Tibial nerve (tissue), 4 donors: ENCODE measurements around the gene AANAT. TPM values are rescaled to one million over a fixed set of nuclear protein-coding genes. Genes with fewer than 3 reads are reported as not detected.

Experiments used
- DNase-seq, 2 donors: peaks; one replicate each; pipeline ENCODE4 v3.0.0-alpha.2; 2019; ENCODE audit warnings: low spot score in 2 of 2
- H3K27ac ChIP-seq, 4 donors: fragments of 200-600 bp; sonication (generic) in 3 of 4; one replicate each; pipeline ENCODE4 v1.5.1; 2017 to 2019; ENCODE audit warnings: mild to moderate bottlenecking in 1 of 4
- H3K27me3 ChIP-seq, 2 donors: fragments of 200-600 bp; sonication (generic) in 1 of 2; one replicate each; pipeline versions ENCODE4 v1.5.1 to v1.6.0; 2017 to 2019
- H3K36me3 ChIP-seq, 3 donors: fragments of 200-600 bp; sonication (generic); one replicate each; pipeline ENCODE4 v1.5.1; 2018 to 2019
- H3K4me1 ChIP-seq, 4 donors: fragments of 200-600 bp; sonication (generic) in 3 of 4; one replicate each; pipeline ENCODE4 v1.5.1; 2017 to 2019
- H3K4me3 ChIP-seq, 4 donors: fragments of 200-600 bp; sonication (generic) in 3 of 4; one replicate each; pipeline ENCODE4 v1.5.1; 2017 to 2019; ENCODE audit warnings: mild to moderate bottlenecking in 1 of 4, moderate library complexity in 1 of 4
- H3K9me3 ChIP-seq, 4 donors: fragments of 200-600 bp; sonication (generic) in 3 of 4; one replicate each; pipeline ENCODE4 v1.5.1; 2017 to 2019
- CTCF ChIP-seq, 5 experiments: fragments of 200-600 bp in 3 of 5; fragments of 450-650 bp in 2 of 5; sonication (generic) in 3 of 5; IDR thresholded peaks; one replicate each; pipeline ENCODE4 v1.5.1; 2016 to 2019; ENCODE audit warnings: antibody characterized with exemption in 5 of 5, mild to moderate bottlenecking in 3 of 5, moderate library complexity in 2 of 5
- EP300 ChIP-seq, 2 donors: sonication (generic); formaldehyde crosslinking; IDR thresholded peaks; one replicate each; pipeline ENCODE4 v1.6.1; 2017; ENCODE audit warnings: antibody characterized with exemption in 2 of 2, mild to moderate bottlenecking in 1 of 2
- POLR2A ChIP-seq, 2 donors: fragments of 450-650 bp; IDR thresholded peaks; one replicate each; pipeline ENCODE4 v1.6.1; 2017; ENCODE audit warnings: antibody characterized with exemption in 2 of 2, mild to moderate bottlenecking in 2 of 2, moderate library complexity in 2 of 2
- WGBS, 2 donors: methylation state at CpG; one replicate each; pipeline ENCODE4 v1.1.5; 2018; 5-methylcytosine and 5-hydroxymethylcytosine counted together
- total RNA-seq, 4 donors: library from RNA; depleted of rRNA; stranded (reverse); fragments of >200 nt; gene quantifications; one replicate each; pipeline ENCODE4 v1.1.0, GENCODE V29; 2016

Gene AANAT
- total RNA-seq, 4 donors from 2014 or later = not detected

DNA sequence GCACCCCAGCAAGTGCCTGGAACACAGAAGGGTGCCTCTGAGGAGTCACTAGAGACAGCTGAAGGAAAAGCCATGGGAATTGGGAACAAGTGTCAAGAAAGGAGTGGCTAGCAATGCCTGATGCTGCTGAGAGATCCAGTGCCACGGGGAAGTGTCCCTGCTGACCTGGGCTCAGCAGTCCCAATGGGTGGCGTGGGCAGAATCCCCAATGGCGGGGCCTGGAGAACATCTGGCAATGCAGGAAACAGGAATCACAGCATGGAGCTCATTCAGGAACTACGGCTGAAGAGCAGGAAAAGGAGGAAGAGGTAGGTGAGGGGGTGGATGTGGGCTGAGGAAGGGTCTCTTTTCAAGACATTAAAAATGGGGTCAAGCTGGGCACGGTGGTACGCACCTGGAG lies 44.5 kb upstream of the AANAT start:
- Histone ChIP-seq H3K4me3 (no peak overlapping the region), H3K27me3 (no peaks in the 10 kb centered on the region), H3K9me3 (no peaks in the 10 kb centered on the region), H3K27ac (no peak overlapping the region), H3K36me3 (peaks cover 0 to 12% (median 0%) of the 10 kb centered on the region in 3 donors), H3K4me1 (peaks cover 0 to 33% (median 7%) of the 10 kb centered on the region in 4 donors)
- 88 to 89% methylated on average over 6 of the region's 6 CpGs for WGBS, 2 donors
- no peak for DNase-seq
- TF ChIP-seq POLR2A (IDR thresholded peaks at IDR 0.05) = no peak
- TF ChIP-seq EP300 (IDR thresholded peaks at IDR 0.05) = no peak
- TF ChIP-seq CTCF (IDR thresholded peaks at IDR 0.05) = no peak

DNA sequence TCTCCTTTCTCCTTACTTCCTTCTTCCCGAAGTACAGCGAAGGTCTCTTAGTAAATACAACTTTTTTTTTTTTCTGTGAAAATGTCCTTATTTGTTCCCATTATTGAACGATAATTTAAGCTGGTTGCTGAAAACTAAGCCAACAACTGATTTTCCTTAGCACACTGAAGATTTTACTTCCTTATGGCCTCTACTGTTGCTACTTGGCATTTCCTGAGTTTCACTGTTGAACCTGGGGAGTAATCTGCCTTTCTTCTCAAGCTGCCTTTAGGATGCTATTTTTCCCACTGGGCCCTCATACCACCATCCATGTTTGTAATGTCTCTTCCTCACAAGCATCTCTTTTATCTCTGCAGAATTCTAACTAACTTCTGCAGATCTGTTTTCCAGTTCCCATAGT lies 40.5 kb upstream of the AANAT start:
- WGBS, 2 donors = 79 to 89% methylated on average over 3 of the region's 3 CpGs
- peak overlapping the region in 1 of 4 donors; percentile 20 for H3K27ac ChIP-seq

DNA sequence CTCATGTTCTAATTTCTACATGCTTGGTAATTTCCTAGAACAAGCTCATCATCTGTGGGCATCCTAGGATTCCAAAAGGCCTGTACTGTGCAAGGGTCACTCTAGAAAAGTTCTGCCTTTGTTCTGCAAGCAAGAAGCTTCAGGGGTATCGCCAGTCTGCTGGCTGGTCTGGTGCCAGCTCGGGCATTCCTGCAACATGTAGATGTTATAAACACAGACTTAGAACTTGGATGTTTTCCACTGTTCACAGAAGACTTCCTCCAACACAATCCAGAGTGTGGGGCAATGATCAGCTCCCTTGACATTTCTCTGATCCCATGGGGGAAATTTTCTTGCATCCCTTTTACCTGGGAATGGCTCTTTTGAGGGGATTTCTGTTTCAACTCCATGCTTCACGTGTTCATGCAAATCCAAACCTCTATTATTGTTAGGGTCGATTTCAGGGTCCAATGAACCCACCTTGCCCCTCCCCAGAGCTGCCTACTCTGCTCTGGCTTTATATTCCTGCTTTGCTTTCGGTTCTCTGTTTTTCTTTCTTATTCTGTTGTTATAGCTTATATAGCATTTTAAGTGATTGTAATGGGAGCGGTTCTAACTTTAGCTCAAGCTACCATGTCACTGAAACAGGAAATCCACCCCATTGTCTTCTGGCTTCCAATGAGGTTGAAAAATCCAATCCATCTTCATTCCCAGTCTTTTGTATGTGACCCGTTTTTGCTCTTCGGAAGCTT lies 39.7 kb upstream of the AANAT start:
- peaks cover 0 to 31% (median 4%) of the 10 kb centered on the region in 4 donors for H3K4me1 ChIP-seq
- peaks cover 0 to 3% (median 0%) of the 10 kb centered on the region in 3 donors for H3K36me3 ChIP-seq
- no peak for TF ChIP-seq CTCF (IDR thresholded peaks at IDR 0.05)
- TF ChIP-seq POLR2A (IDR thresholded peaks at IDR 0.05) = no peak
- TF ChIP-seq EP300 (IDR thresholded peaks at IDR 0.05) = no peak
- WGBS, 2 donors = 61 to 63% methylated on average over 8 of the region's 8 CpGs
- DNase-seq = no peak
- no peaks in the 10 kb centered on the region for H3K9me3 ChIP-seq
- H3K27ac ChIP-seq = peak overlapping the region in 1 of 4 donors; percentile 20
- H3K27me3 ChIP-seq = no peaks in the 10 kb centered on the region
- no peak overlapping the region for H3K4me3 ChIP-seq

More for the DNA sequence above, 40.5 kb upstream of the AANAT start:
- TF ChIP-seq EP300 (IDR thresholded peaks at IDR 0.05) (no peak), CTCF (IDR thresholded peaks at IDR 0.05) (no peak), POLR2A (IDR thresholded peaks at IDR 0.05) (no peak)
- no peak for DNase-seq
- Histone ChIP-seq H3K4me1 (peaks cover 0 to 23% (median 4%) of the 10 kb centered on the region in 4 donors), H3K27me3 (no peaks in the 10 kb centered on the region), H3K4me3 (no peak overlapping the region), H3K36me3 (peaks cover 0 to 12% (median 0%) of the 10 kb centered on the region in 3 donors), H3K9me3 (no peaks in the 10 kb centered on the region)

GRCh38 chr17:76428511-76428910 lies 38.9 kb upstream of the AANAT start:
- no peaks in the 10 kb centered on the region for H3K27me3 ChIP-seq
- H3K4me1 ChIP-seq = peaks cover 0 to 33% (median 4%) of the 10 kb centered on the region in 4 donors
- no peak for DNase-seq
- H3K4me3 ChIP-seq = no peak overlapping the region
- 73 to 91% methylated on average over 1 of the region's 1 CpG for WGBS, 2 donors
- no peaks in the 10 kb centered on the region for H3K36me3 ChIP-seq
- no peaks in the 10 kb centered on the region for H3K9me3 ChIP-seq
- TF ChIP-seq EP300 (IDR thresholded peaks at IDR 0.05) (no peak), CTCF (IDR thresholded peaks at IDR 0.05) (no peak), POLR2A (IDR thresholded peaks at IDR 0.05) (no peak)
- no peak overlapping the region for H3K27ac ChIP-seq

GRCh38 chr17:76431509-76431908 lies 35.9 kb upstream of the AANAT start:
- no peaks in the 10 kb centered on the region for H3K36me3 ChIP-seq
- peak overlapping the region in 1 of 4 donors; percentile 4 for H3K27ac ChIP-seq
- WGBS, 2 donors = 71 to 78% methylated on average over 2 of the region's 2 CpGs
- TF ChIP-seq EP300 (IDR thresholded peaks at IDR 0.05) = no peak
- TF ChIP-seq CTCF (IDR thresholded peaks at IDR 0.05) = no peak
- no peak for TF ChIP-seq POLR2A (IDR thresholded peaks at IDR 0.05)
- no peaks in the 10 kb centered on the region for H3K27me3 ChIP-seq
- H3K4me1 ChIP-seq = peaks cover 0 to 33% (median 4%) of the 10 kb centered on the region in 4 donors
- H3K9me3 ChIP-seq = no peaks in the 10 kb centered on the region
- no peak overlapping the region for H3K4me3 ChIP-seq
- DNase-seq = no peak
